CD4-positive, alpha-beta T cell treated with Interleukin-10 for 1 hour (primary cell): ENCODE results near the gene CTSV.
"Not testable (repeated sequence)": the region's sequence is repeated elsewhere in the genome, so short reads cannot be mapped to it uniquely, and the experiment has no call there.

Experiments used
- DNase-seq: peaks from one replicate; pipeline ENCODE4 v3.0.0-alpha.2; 2020

The CTSV gene

GRCh38 chr9:97038611-97039513, at the start of gene CTSV:
Gene CTSV, minus strand, starts transcription at chr9:97039142. Its CDS starts 1,099 bp downstream, at chr9:97038043.
- DNase-seq = peak; percentile 75

DNA sequence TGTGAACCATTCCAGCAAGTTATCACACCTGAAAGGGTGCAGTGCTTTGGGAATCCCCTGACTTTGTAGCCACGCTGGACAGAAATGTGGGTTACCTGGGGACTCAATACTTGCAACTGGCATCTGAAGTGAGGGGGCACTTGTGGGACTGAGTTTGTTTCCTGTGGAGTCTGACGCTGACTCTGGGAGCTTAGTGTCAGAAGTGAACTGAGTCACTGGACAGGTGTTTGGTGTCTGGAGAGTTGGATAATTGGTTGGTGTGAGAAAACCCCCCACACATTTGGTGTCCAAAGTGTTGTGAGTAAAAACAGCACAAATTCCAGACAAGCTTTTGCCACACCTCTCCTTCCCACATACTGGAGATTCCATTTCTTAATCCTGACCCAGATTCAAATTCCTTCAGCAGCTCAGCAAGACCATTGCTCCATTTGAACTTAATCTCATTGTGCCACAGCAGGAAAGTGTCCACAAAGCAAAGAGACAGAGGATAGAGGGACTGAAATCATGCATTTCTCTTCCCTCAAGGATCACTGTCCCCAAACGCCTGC, 48.8 kb upstream of the CTSV start:
- not testable (repeated sequence) for DNase-seq

DNA sequence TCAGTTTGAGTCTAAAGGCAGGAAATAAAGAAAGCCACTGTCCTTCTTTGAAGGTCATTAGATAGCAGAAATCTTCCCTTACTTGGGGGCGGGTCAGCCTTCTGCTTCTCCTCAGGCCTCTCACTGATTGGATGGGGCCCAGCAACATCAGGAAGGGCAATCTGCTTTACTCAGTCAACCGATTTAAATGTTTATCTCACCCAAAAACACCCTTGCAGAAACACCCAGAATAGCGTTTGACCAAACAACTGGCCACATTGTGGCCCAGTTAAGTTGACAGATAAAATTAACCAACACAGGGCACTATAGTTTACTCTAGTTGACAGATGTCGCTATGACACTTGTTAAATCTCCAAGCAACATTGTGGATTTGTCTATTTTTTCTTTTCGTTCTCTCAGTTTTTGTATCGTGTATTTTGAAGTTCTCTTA, 45.6 kb upstream of the CTSV start:
- not testable (repeated sequence) for DNase-seq

DNA sequence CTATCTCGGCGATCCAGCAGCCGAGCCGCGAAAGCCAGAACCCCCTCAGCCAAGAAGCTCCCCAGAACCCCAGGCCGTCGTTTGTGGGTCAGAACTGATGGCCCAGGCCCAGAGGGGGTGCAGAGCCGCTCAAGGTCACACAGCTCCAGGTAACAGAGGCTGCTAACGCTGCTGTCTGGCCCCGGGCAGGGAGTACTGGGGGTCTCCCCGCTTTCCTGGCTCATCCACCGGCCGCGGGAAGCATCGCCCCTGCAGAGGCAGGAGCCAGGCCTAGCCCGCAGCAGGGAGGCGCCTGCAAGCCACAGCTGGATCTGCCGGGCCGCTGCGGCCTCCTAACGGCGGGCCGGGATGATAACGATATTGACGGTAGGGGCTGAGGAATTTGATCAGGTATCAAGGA, 39.4 kb upstream of the CTSV start:
- DNase-seq = no peak

- DNase-seq = no peak
Observed at GRCh38 chr9:97077452-97078295, 38.7 kb upstream of the CTSV start.

DNA sequence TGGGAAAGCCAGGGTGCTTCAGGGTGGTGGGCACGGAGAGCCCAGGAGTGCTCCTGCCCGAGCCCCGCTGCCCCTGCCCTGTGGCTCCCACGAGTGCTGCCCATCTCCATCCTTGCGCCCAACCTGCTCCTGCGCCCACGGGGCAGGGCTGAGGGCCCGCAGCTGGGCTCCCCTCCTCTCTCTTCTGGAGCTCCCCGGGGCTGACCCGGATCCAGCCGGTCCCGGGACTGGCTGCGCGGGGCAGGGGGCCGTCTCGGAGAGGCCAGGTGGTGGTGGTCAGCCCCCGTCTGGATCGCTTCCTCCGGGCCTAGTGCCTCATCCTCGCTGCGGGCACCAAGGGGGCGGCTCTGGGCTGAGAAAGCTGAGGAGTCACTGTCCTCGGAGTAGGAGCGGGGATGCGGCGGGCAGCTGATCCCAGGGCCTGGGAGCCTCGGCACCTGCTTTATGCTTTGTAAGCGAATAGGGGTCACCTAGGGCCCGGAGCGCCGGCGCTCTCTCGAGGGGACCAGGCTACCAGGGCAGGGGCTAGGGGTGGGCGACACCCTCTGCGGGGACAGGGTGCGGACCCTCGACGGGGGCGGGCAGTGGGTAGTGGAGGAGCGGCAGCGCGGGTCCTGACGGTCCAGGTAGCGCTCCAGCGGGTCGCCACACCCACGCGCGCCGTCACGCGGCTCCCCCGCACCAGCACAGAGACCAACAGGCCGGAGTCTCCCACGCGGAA, 37.9 kb upstream of the CTSV start:
- not testable (repeated sequence) for DNase-seq

DNA sequence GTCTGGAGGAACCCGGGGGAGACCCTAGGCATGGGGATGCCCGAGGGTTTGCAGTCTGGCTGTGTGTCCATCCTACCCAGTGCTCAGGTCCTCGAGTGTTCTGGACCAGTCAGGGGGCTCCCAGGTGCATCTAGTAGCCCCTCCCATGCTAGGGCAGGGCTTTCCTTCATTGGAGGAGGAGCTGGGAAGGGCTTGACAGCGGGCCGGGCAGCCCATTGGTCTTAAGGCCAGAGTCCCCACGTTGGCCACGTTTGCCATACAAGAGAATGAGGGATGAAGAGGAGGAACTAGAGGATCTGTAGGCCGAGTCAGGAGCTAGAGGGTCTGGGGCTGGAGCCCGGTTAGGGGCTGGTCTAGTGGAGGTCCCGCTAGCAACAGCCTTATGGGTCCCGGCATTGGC, 37.3 kb upstream of the CTSV start:
- DNase-seq = no peak

DNA sequence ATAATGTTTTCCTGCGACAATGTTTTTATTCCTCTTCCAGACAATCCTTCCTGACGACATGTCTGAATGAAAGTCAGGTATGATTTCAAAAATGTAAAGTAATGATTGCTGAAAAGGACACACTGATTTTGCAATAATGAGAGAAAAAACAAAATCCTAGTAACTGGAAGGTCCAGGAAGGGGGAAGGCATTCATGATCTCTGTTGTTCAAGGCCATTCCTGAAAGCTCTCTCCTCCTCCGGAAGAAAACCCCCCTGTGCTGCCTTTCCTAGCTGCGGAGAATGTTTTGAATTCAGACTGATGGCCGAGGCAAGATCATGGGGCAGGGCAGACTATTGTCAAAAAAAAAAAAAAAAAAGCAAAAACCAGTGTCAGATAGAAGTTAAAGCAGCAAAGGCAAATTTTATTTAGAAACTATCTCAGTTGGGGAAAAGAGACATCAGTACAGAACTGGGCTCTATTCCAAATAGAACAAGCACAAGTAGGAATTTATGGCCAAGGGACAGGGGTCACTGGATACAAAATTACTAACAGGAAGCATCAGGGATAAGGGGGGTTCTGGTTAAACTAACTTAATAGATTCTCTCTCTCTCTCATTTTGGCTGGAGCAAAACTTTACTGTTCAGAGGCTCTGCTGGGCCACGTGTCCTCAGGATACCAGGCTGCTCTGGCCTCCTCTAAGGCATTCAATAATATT, 36.5 kb upstream of the CTSV start:
- no peak for DNase-seq

- no peak for DNase-seq
Observed at GRCh38 chr9:97073506-97073905, 34.6 kb upstream of the CTSV start.

GRCh38 chr9:97072285-97072776, 33.4 kb upstream of the CTSV start:
- no peak for DNase-seq

GRCh38 chr9:97070325-97070724, 31.4 kb upstream of the CTSV start:
- not testable (repeated sequence) for DNase-seq

- DNase-seq = no peak
Observed at GRCh38 chr9:97067490-97067889, 28.5 kb upstream of the CTSV start.

DNA sequence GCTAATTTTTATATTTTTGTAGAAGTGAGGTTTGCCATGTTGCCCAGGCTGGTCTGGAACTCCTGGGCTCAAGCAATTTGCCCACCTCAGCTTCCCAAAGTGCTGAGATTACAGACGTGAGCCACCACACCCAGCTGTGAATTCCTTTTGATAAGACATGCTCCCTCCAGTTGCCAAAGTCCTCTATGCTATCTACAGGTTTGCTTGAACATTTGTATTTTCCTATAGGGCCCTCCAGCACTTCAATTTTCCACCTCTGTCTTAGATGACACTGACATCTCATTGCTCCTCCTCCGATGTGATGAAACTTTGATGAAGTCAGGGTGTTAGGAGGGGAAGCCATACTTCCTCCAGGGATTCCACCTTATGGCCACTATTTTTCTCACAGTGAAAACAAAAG, 25.2 kb upstream of the CTSV start:
- DNase-seq = no peak

GRCh38 chr9:97060796-97061195, 21.9 kb upstream of the CTSV start:
- DNase-seq = no peak

DNA sequence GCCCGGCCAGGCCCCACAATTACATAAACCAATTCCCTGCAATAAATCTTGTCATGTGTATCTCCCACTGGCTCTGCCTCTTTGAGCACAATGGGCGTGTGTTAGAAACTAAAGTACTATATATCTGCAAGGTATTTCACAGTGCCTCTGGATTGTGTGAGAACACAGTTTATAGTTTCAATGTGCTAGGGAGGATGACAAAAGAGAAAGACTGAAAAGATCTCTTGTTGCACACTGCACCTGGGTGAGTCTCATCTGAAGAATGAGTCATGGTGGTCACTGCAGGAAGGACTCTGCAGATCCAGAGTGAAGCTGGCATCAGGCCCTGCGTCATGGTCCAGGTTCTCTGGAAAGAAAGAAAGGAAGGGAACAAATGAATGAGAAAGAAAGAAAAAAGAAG, 20.7 kb upstream of the CTSV start:
- DNase-seq = no peak

- no peak for DNase-seq
Observed at GRCh38 chr9:97057651-97058050, 18.7 kb upstream of the CTSV start.

- not testable (repeated sequence) for DNase-seq
Observed at GRCh38 chr9:97055891-97056290, 16.9 kb upstream of the CTSV start.

DNA sequence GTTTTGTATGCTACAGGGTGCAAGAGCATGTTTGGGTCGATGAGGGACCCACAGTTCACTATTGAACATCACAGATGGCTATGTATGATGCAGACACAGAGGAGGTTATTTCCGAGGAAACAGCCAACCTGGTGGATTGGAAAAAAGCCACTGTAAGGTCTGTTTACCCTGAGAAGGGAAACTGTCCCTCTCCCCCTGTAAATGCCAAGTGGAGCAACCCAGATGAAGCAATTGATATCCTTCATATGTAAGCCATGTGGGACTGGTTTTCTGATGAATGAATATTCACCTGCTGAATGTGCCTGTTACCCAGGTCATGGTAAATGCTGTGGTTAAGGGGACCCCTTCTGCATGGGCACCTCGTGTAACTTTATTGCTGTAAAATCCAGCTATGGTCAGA, 14.8 kb upstream of the CTSV start:
- DNase-seq = no peak

DNA sequence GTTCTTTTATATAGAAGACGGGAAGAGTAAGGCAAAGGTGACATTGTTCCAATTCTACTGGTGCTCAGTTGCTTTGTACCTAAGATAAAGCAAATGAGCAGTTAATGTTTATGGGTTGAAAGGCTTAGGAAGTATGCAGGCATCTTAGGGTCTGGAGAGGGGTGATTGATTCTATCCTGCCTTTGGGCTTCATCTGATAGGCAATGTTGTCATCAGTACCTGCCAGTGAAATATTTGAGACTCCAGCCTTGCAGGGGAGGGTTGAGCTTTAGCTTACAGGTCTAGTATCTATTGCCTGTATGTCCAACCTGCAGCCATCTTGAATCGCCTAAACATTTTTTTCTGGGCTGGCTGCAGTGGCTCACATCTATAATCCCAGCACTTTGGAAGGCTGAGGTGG, 13.8 kb upstream of the CTSV start:
- no peak for DNase-seq

- no peak for DNase-seq
Observed at GRCh38 chr9:97046228-97046627, 7.3 kb upstream of the CTSV start.

DNA sequence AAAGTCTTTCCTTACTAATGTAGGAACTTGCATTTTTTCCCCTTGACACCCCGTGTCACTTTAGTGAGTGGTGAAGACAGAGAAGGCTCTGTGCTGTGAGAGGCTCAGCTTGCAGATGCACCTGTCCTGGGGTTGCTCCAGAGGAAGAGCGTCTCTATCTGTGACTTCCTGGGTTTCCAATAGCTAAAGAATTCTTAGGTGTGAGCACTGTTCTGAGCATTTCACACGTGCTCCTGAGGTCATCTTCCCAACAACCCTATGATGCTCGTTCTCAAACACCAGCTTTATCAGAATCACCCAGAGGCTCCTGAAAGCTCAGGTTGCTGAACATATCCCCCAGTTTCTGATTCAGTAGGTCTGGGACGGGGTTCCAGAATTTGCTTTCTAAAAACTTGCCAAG, 6.4 kb upstream of the CTSV start:
- no peak for DNase-seq

GRCh38 chr9:97041898-97042297, 3.0 kb upstream of the CTSV start:
- DNase-seq = no peak
